ENCODE results near the gene LRFN2. TPM values are rescaled to one million over a fixed set of nuclear protein-coding genes. Genes with fewer than 3 reads are reported as not detected.

Gene LRFN2
- polyA plus RNA-seq, 1 of the 3 experiments (the other 2 are of a cell fraction) = 0.02 TPM

- Histone ChIP-seq H3K9me3 (no peaks in the 10 kb centered on the region), H3K27ac (ENCODE audit: low read depth in 2 of 2, low read length in 1 of 2) (no peak overlapping the region), H3K79me2 (ENCODE audit: insufficient read depth) (no peaks in the 10 kb centered on the region), H3K9me2 (no peaks in the 10 kb centered on the region), H3K4me2 (no peak overlapping the region), H3K36me3 (replicated peaks in 1 of 2; ENCODE audit: control insufficient read depth in 1 of 2, insufficient read depth in 2 of 2, low read length in 1 of 2) (no peaks in the 10 kb centered on the region), H3K27me3 (ENCODE audit: insufficient read depth) (no peaks in the 10 kb centered on the region), H3K9ac (no peak overlapping the region), H3K4me1 (ENCODE audit: control insufficient read depth in 1 of 2, insufficient read depth in 2 of 2, low read depth in 1 of 2, low read length in 1 of 2) (no peaks in the 10 kb centered on the region), H3F3A (replicated peaks; ENCODE audit: insufficient read depth) (no peaks in the 10 kb centered on the region), H4K20me1 (ENCODE audit: insufficient read depth) (no peaks in the 10 kb centered on the region), H2AFZ (ENCODE audit: low read depth) (no peak overlapping the region), H3K4me3 (ENCODE audit: low read depth in 2 of 2, low read length in 1 of 2) (no peak overlapping the region)
- POLR2A ChIA-PET = no interaction called here
- WGBS (ENCODE audit: low lambda C conversion rate) = 47% methylated on average over 1 of the region's 1 CpG
- no peak for TF ChIP-seq USF2 (IDR thresholded peaks at IDR 0.05; ENCODE audit: borderline replicate concordance, low read depth, low read length)
- TF ChIP-seq, protein P1, sequence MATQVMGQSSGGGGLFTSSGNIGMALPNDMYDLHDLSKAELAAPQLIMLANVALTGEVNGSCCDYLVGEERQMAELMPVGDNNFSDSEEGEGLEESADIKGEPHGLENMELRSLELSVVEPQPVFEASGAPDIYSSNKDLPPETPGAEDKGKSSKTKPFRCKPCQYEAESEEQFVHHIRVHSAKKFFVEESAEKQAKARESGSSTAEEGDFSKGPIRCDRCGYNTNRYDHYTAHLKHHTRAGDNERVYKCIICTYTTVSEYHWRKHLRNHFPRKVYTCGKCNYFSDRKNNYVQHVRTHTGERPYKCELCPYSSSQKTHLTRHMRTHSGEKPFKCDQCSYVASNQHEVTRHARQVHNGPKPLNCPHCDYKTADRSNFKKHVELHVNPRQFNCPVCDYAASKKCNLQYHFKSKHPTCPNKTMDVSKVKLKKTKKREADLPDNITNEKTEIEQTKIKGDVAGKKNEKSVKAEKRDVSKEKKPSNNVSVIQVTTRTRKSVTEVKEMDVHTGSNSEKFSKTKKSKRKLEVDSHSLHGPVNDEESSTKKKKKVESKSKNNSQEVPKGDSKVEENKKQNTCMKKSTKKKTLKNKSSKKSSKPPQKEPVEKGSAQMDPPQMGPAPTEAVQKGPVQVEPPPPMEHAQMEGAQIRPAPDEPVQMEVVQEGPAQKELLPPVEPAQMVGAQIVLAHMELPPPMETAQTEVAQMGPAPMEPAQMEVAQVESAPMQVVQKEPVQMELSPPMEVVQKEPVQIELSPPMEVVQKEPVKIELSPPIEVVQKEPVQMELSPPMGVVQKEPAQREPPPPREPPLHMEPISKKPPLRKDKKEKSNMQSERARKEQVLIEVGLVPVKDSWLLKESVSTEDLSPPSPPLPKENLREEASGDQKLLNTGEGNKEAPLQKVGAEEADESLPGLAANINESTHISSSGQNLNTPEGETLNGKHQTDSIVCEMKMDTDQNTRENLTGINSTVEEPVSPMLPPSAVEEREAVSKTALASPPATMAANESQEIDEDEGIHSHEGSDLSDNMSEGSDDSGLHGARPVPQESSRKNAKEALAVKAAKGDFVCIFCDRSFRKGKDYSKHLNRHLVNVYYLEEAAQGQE (IDR thresholded peaks at IDR 0.05; ENCODE audit: low read depth, low read length) = no peak
- TF ChIP-seq TCF12 (IDR thresholded peaks at IDR 0.05) = no peak
- no peak for TF ChIP-seq RCOR1 (IDR thresholded peaks at IDR 0.05; ENCODE audit: low read length)
- TF ChIP-seq ELF1 (IDR thresholded peaks at IDR 0.05) = no peak
- no peak for TF ChIP-seq SMC3 (IDR thresholded peaks at IDR 0.05; ENCODE audit: low read depth, low read length)
- TF ChIP-seq JUND (IDR thresholded peaks at IDR 0.05) = no peak
- no peak for TF ChIP-seq USF1 (IDR thresholded peaks at IDR 0.05; ENCODE audit: borderline replicate concordance, low read depth)
- no peak for TF ChIP-seq GABPA (IDR thresholded peaks at IDR 0.05; ENCODE audit: low read depth)
- TF ChIP-seq CHD2 (IDR thresholded peaks at IDR 0.05; ENCODE audit: low read length, partially characterized antibody) = no peak
- no peak for TF ChIP-seq MAX (IDR thresholded peaks at IDR 0.05; ENCODE audit: low read depth)
- CTCF ChIA-PET = no interaction called here
- no peak for DNase-seq
Observed at GRCh38 chr6:40371095-40371494, 216.1 kb downstream of the LRFN2 start.

GRCh38 chr6:40369891-40370290 is 217.3 kb downstream of the LRFN2 start:
- H3K4me1 ChIP-seq (ENCODE audit: control insufficient read depth in 1 of 2, insufficient read depth in 2 of 2, low read depth in 1 of 2, low read length in 1 of 2) = no peaks in the 10 kb centered on the region; a peak in 1 of 4 replicates
- H2AFZ ChIP-seq (ENCODE audit: low read depth) = no peak overlapping the region
- no peak overlapping the region for H3K9ac ChIP-seq
- TF ChIP-seq RFX5 (IDR thresholded peaks at IDR 0.05; ENCODE audit: low read length) = no peak
- TF ChIP-seq NFIC (IDR thresholded peaks at IDR 0.05; ENCODE audit: borderline replicate concordance) = no peak
- TF ChIP-seq FOSL2 (IDR thresholded peaks at IDR 0.05; ENCODE audit: borderline replicate concordance, low read depth) = no peak
- no peak for TF ChIP-seq MEF2A (IDR thresholded peaks at IDR 0.05; ENCODE audit: borderline replicate concordance, low read depth)
- TF ChIP-seq YY1 (IDR thresholded peaks at IDR 0.05; ENCODE audit: low read depth) = no peak
- TF ChIP-seq TAF1 (IDR thresholded peaks at IDR 0.05; ENCODE audit: borderline replicate concordance, low read depth, low read length) = no peak
- no peak for TF ChIP-seq ELF1 (IDR thresholded peaks at IDR 0.05)
- no peak for TF ChIP-seq SMC3 (IDR thresholded peaks at IDR 0.05; ENCODE audit: low read depth, low read length)
- H3K4me3 ChIP-seq (ENCODE audit: low read depth in 2 of 2, low read length in 1 of 2) = no peak overlapping the region
- CTCF ChIA-PET = interaction anchor here (1.0 kb wide), 1 partner anchor 11 kb away, joined by 3 read pairs; no protein-coding TSS in a partner anchor
- 14% methylated on average over 1 of the region's 1 CpG for WGBS (ENCODE audit: low lambda C conversion rate)
- H3K27me3 ChIP-seq (ENCODE audit: insufficient read depth) = no peaks in the 10 kb centered on the region
- H3K4me2 ChIP-seq = no peak overlapping the region
- H3K27ac ChIP-seq (ENCODE audit: low read depth in 2 of 2, low read length in 1 of 2) = no peak overlapping the region
- H4K20me1 ChIP-seq (ENCODE audit: insufficient read depth) = no peaks in the 10 kb centered on the region
- H3K9me2 ChIP-seq = no peaks in the 10 kb centered on the region
- no peaks in the 10 kb centered on the region for H3F3A ChIP-seq (replicated peaks; ENCODE audit: insufficient read depth)
- no peaks in the 10 kb centered on the region for H3K36me3 ChIP-seq (replicated peaks in 1 of 2; ENCODE audit: control insufficient read depth in 1 of 2, insufficient read depth in 2 of 2, low read length in 1 of 2)
- DNase-seq = no peak
- POLR2A ChIA-PET = no interaction called here
- no peaks in the 10 kb centered on the region for H3K9me3 ChIP-seq
- H3K79me2 ChIP-seq (ENCODE audit: insufficient read depth) = no peaks in the 10 kb centered on the region
